ENCODE measurements around the gene CD84.

Gene CD84

DNA sequence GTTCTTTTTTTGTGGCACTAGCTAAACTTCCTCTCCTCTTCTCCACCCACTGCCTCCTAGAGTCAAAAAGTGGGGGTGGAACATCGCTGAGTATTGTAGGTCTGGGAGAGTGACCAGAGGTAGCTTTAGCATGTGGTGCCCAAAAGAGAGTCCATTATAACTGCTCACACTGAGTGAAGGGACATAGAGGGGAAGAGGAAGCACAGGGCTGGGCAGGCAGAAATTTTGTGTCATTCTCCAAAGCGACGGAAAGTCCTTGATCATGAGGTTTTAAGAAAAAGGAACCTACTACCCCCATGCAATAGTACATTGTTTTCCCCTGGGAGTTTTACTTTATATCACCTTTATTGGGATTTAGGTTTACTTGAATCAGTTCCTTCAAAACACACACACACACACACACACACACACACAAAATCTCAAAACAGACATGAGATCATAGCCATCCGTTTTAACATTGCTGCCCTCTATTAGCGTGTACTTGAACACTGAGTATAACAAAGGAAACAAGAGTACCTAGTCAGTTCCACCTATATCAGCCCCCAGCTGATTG lies 4.1 kb downstream of the CD84 start:
- DNase-seq, result no peak
- no peaks in the 10 kb centered on the region for H3K79me1 ChIP-seq (replicated peaks; ENCODE audit: low read length, poor library complexity, severe bottlenecking)
- no peaks in the 10 kb centered on the region for H3K4me1 ChIP-seq (ENCODE audit: control insufficient read depth, insufficient read depth, low read depth, low read length)
- no peak overlapping the region for H3K4me3 ChIP-seq (ENCODE audit: insufficient read depth in 1 of 2, low read depth in 1 of 2, low read length in 2 of 2)
- H3K9ac ChIP-seq (ENCODE audit: low read length), result no peak overlapping the region
- H2AFZ ChIP-seq (ENCODE audit: low read depth, low read length), result no peak overlapping the region
- H2BK5ac ChIP-seq (ENCODE audit: low read depth, low read length, poor library complexity, severe bottlenecking), result no peak overlapping the region
- peaks cover 0 to 8% of the 10 kb centered on the region in 2 experiments for H3K27me3 ChIP-seq (ENCODE audit: control insufficient read depth in 1 of 2, insufficient read depth in 1 of 2, low read length in 2 of 2)
- H3K14ac ChIP-seq (ENCODE audit: low read length in 2 of 2), result no peak overlapping the region
- no peak overlapping the region for H3K27ac ChIP-seq (ENCODE audit: low read length, poor library complexity, severe bottlenecking)
- no peak overlapping the region for H2BK120ac ChIP-seq (ENCODE audit: low read depth, low read length)
- no peaks in the 10 kb centered on the region for H3K9me3 ChIP-seq (ENCODE audit: control insufficient read depth, low read length)
- H4K8ac ChIP-seq (ENCODE audit: low read length), result no peak overlapping the region
- H2BK12ac ChIP-seq (ENCODE audit: low read length in 2 of 2), result no peak overlapping the region
- H2BK15ac ChIP-seq (ENCODE audit: low read depth, poor library complexity, severe bottlenecking), result no peak overlapping the region
- no peak overlapping the region for H4K91ac ChIP-seq (ENCODE audit: low read length)
- H3K23ac ChIP-seq (ENCODE audit: low read length in 2 of 2), result no peak overlapping the region
- H3K4me2 ChIP-seq (ENCODE audit: low read length, poor library complexity, severe bottlenecking), result no peak overlapping the region
- no peaks in the 10 kb centered on the region for H3K36me3 ChIP-seq (ENCODE audit: control insufficient read depth in 1 of 2, insufficient read depth in 2 of 2, low read depth in 1 of 2, low read length in 2 of 2)
- H3K4ac ChIP-seq (ENCODE audit: low read depth in 1 of 2, low read length in 2 of 2), result no peak overlapping the region
- H2AK5ac ChIP-seq (ENCODE audit: low read length, severe bottlenecking), result no peak overlapping the region
- no peak overlapping the region for H3K18ac ChIP-seq (ENCODE audit: low read depth in 1 of 2, low read length in 2 of 2)
- WGBS, result 85% methylated on average over 3 of the region's 5 CpGs

DNA sequence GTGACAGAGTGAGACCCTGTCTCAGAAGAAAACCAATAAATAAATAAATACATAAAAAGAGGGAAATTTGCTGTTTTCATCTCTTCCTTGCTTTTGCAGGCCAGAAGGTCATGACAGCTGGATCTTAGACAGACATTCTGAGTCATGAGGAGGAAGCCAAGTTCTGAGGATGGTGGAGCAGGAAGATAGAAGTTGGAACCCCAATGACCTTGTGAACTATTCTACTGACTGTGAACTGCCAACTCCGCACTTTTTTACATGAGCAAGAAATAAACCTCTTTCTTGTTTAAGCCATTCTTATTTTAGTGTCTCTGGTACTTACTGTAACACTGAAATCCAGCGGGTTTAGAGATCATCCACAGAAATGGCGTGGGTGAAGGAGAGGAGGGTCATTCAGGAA lies 8.5 kb downstream of the CD84 start:
- Histone ChIP-seq H2BK12ac (ENCODE audit: low read length in 2 of 2) (no peak overlapping the region), H3K27ac (ENCODE audit: low read length, poor library complexity, severe bottlenecking) (no peak overlapping the region)
- 85% methylated on average over 2 of the region's 3 CpGs for WGBS

DNA sequence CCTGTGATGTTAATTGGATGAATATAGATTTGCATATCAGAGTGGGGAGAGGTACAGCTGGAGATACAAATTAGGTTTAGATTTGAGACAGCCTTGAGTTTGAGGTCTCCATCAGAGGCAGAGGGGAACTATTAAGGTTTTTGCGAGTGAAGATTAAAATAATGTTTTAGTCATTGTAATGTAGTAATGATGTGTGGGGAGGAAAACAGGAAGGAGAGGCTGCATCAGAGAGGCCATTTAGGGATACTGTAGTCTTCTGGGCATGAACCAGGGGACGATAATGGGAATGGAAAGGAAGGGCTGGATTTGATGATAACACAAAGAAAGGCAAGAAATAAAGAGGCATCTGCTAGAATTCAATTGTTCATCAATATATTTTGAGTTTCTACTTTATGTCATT lies 9.5 kb downstream of the CD84 start:
- no peak overlapping the region for H3K4me2 ChIP-seq (ENCODE audit: low read length, poor library complexity, severe bottlenecking)
- H3K9me3 ChIP-seq (ENCODE audit: control insufficient read depth, low read length), result no peaks in the 10 kb centered on the region
- no peak overlapping the region for H2AK5ac ChIP-seq (ENCODE audit: low read length, severe bottlenecking)
- H3K4ac ChIP-seq (ENCODE audit: low read depth in 1 of 2, low read length in 2 of 2), result no peak overlapping the region
- no peak overlapping the region for H2BK120ac ChIP-seq (ENCODE audit: low read depth, low read length)
- H4K91ac ChIP-seq (ENCODE audit: low read length), result no peak overlapping the region
- H3K9ac ChIP-seq (ENCODE audit: low read length), result no peak overlapping the region
- no peak overlapping the region for H2BK5ac ChIP-seq (ENCODE audit: low read depth, low read length, poor library complexity, severe bottlenecking)
- no peak overlapping the region for H2AFZ ChIP-seq (ENCODE audit: low read depth, low read length)
- no peak overlapping the region for H3K27ac ChIP-seq (ENCODE audit: low read length, poor library complexity, severe bottlenecking)
- H3K4me3 ChIP-seq (ENCODE audit: insufficient read depth in 1 of 2, low read depth in 1 of 2, low read length in 2 of 2), result no peak overlapping the region
- H3K27me3 ChIP-seq (ENCODE audit: control insufficient read depth in 1 of 2, insufficient read depth in 1 of 2, low read length in 2 of 2), result peaks cover 0 to 8% of the 10 kb centered on the region in 2 experiments
- WGBS, result 68% methylated on average over 2 of the region's 2 CpGs
- H3K79me1 ChIP-seq (replicated peaks; ENCODE audit: low read length, poor library complexity, severe bottlenecking), result no peaks in the 10 kb centered on the region
- no peaks in the 10 kb centered on the region for H3K36me3 ChIP-seq (ENCODE audit: control insufficient read depth in 1 of 2, insufficient read depth in 2 of 2, low read depth in 1 of 2, low read length in 2 of 2)
- H3K4me1 ChIP-seq (ENCODE audit: control insufficient read depth, insufficient read depth, low read depth, low read length), result no peaks in the 10 kb centered on the region
- H2BK15ac ChIP-seq (ENCODE audit: low read depth, poor library complexity, severe bottlenecking), result no peak overlapping the region
- no peak overlapping the region for H3K18ac ChIP-seq (ENCODE audit: low read depth in 1 of 2, low read length in 2 of 2)
- H2BK12ac ChIP-seq (ENCODE audit: low read length in 2 of 2), result no peak overlapping the region
- no peak for DNase-seq
- no peak overlapping the region for H4K8ac ChIP-seq (ENCODE audit: low read length)
- no peak overlapping the region for H3K14ac ChIP-seq (ENCODE audit: low read length in 2 of 2)
- H3K23ac ChIP-seq (ENCODE audit: low read length in 2 of 2), result no peak overlapping the region

More for the DNA sequence above, 8.5 kb downstream of the CD84 start:
- H2BK15ac ChIP-seq (ENCODE audit: low read depth, poor library complexity, severe bottlenecking), result no peak overlapping the region
- no peak overlapping the region for H4K8ac ChIP-seq (ENCODE audit: low read length)
- H3K4me3 ChIP-seq (ENCODE audit: insufficient read depth in 1 of 2, low read depth in 1 of 2, low read length in 2 of 2), result no peak overlapping the region
- peaks cover 0 to 8% of the 10 kb centered on the region in 2 experiments for H3K27me3 ChIP-seq (ENCODE audit: control insufficient read depth in 1 of 2, insufficient read depth in 1 of 2, low read length in 2 of 2)
- no peaks in the 10 kb centered on the region for H3K9me3 ChIP-seq (ENCODE audit: control insufficient read depth, low read length)
- no peak overlapping the region for H3K9ac ChIP-seq (ENCODE audit: low read length)
- H3K14ac ChIP-seq (ENCODE audit: low read length in 2 of 2), result no peak overlapping the region
- no peak overlapping the region for H4K91ac ChIP-seq (ENCODE audit: low read length)
- H2BK5ac ChIP-seq (ENCODE audit: low read depth, low read length, poor library complexity, severe bottlenecking), result no peak overlapping the region
- H3K18ac ChIP-seq (ENCODE audit: low read depth in 1 of 2, low read length in 2 of 2), result no peak overlapping the region
- no peak overlapping the region for H3K4me2 ChIP-seq (ENCODE audit: low read length, poor library complexity, severe bottlenecking)
- no peaks in the 10 kb centered on the region for H3K36me3 ChIP-seq (ENCODE audit: control insufficient read depth in 1 of 2, insufficient read depth in 2 of 2, low read depth in 1 of 2, low read length in 2 of 2)
- no peaks in the 10 kb centered on the region for H3K4me1 ChIP-seq (ENCODE audit: control insufficient read depth, insufficient read depth, low read depth, low read length)
- no peak overlapping the region for H2AFZ ChIP-seq (ENCODE audit: low read depth, low read length)
- no peak overlapping the region for H3K23ac ChIP-seq (ENCODE audit: low read length in 2 of 2)
- no peaks in the 10 kb centered on the region for H3K79me1 ChIP-seq (replicated peaks; ENCODE audit: low read length, poor library complexity, severe bottlenecking)
- H2BK120ac ChIP-seq (ENCODE audit: low read depth, low read length), result no peak overlapping the region
- no peak for DNase-seq
- H3K4ac ChIP-seq (ENCODE audit: low read depth in 1 of 2, low read length in 2 of 2), result no peak overlapping the region
- no peak overlapping the region for H2AK5ac ChIP-seq (ENCODE audit: low read length, severe bottlenecking)

DNA sequence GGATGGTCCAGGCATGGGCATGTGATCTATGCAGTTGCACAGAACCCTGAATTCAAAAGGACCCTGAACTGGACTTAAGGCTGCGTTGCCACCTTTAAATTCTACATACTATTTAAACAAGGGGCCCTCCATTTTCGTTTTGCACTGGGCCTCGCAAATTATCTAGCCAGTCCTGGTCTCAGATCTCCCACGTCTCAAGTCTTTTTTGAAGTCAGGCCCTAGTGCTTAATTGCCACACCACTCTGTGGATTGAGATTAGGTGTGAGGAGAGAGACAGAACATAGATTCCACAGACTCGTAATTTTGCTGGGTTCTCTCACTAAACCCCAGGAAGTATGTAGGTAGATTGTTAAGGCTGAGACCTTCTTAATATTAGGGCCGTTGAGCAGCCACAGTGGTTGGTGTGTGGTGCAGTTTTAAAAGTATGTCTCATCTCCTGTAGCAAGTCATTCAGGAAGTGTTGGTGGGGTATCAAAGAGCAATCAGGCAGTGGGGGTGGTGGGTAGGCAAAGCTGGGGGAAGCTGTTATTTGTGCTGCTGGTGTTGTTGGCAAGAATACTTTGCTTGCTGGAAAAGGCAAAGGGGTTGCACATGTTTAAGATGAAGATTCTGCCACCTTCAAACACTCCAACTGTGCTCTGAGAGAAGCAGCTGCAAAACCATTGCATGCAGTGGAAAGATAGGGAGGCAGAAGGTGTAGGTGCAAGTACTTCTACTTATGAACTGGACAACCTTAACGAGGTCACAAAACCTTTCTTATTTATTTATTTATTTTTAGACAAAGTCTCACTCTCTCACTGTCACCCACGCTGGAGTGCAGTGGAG lies 11.2 kb downstream of the CD84 start:
- WGBS, result 64% methylated on average over 8 of the region's 8 CpGs
- Histone ChIP-seq H2BK12ac (ENCODE audit: low read length in 2 of 2) (no peak overlapping the region), H3K4me1 (ENCODE audit: control insufficient read depth, insufficient read depth, low read depth, low read length) (no peaks in the 10 kb centered on the region), H3K9me3 (ENCODE audit: control insufficient read depth, low read length) (no peaks in the 10 kb centered on the region), H3K4me3 (ENCODE audit: insufficient read depth in 1 of 2, low read depth in 1 of 2, low read length in 2 of 2) (no peak overlapping the region), H3K23ac (ENCODE audit: low read length in 2 of 2) (no peak overlapping the region), H4K91ac (ENCODE audit: low read length) (no peak overlapping the region), H3K14ac (ENCODE audit: low read length in 2 of 2) (no peak overlapping the region), H3K4ac (ENCODE audit: low read depth in 1 of 2, low read length in 2 of 2) (no peak overlapping the region), H3K36me3 (ENCODE audit: control insufficient read depth in 1 of 2, insufficient read depth in 2 of 2, low read depth in 1 of 2, low read length in 2 of 2) (no peaks in the 10 kb centered on the region), H3K27me3 (ENCODE audit: control insufficient read depth in 1 of 2, insufficient read depth in 1 of 2, low read length in 2 of 2) (peaks cover 0 to 5% of the 10 kb centered on the region in 2 experiments), H2BK5ac (ENCODE audit: low read depth, low read length, poor library complexity, severe bottlenecking) (no peak overlapping the region), H3K18ac (ENCODE audit: low read depth in 1 of 2, low read length in 2 of 2) (no peak overlapping the region), H3K9ac (ENCODE audit: low read length) (no peak overlapping the region), H2BK120ac (ENCODE audit: low read depth, low read length) (no peak overlapping the region), H2AFZ (ENCODE audit: low read depth, low read length) (no peak overlapping the region), H4K8ac (ENCODE audit: low read length) (no peak overlapping the region), H2AK5ac (ENCODE audit: low read length, severe bottlenecking) (no peak overlapping the region), H3K4me2 (ENCODE audit: low read length, poor library complexity, severe bottlenecking) (no peak overlapping the region), H3K79me1 (replicated peaks; ENCODE audit: low read length, poor library complexity, severe bottlenecking) (no peaks in the 10 kb centered on the region), H2BK15ac (ENCODE audit: low read depth, poor library complexity, severe bottlenecking) (no peak overlapping the region), H3K27ac (ENCODE audit: low read length, poor library complexity, severe bottlenecking) (no peak overlapping the region)
- DNase-seq, result no peak
